Activated T-cell treated with anti-CD3 and anti-CD28 coated beads, Interleukin-2, amount 50 U/mL, for 4 hours (primary cell): ENCODE data around the gene OR6B1. TPM values are rescaled to one million over a fixed set of nuclear protein-coding genes. Genes with fewer than 3 reads are reported as not detected.
A peak's percentile ranks its signal among the peaks of the same experiment; 100 is the strongest.

Experiments
- ATAC-seq, 2 donors: fragments of 200-7000 bp; cut with Tn5 transposase; one replicate each; pipeline ENCODE4 v1.10.0; 2021
- DNase-seq: peaks from one replicate; pipeline ENCODE4 v3.0.0-alpha.2; 2020
- H3K27me3 Mint-ChIP-seq: one replicate; pipeline ENCODE4 v1.8.0; 2021; ENCODE audit warnings: low read depth, mixed read lengths
- H3K36me3 Mint-ChIP-seq: one replicate; pipeline ENCODE4 v1.8.0; 2022; ENCODE audit warnings: mixed read lengths; ENCODE audit not compliant: insufficient read depth
- H3K4me1 Mint-ChIP-seq: one replicate; pipeline ENCODE4 v1.8.0; 2021; ENCODE audit warnings: low read depth, mixed read lengths
- H3K4me3 Mint-ChIP-seq: one replicate; pipeline ENCODE4 v1.8.0; 2021; ENCODE audit warnings: mild to moderate bottlenecking, moderate library complexity, mixed read lengths
- H3K9me3 Mint-ChIP-seq: one replicate; pipeline ENCODE4 v1.8.0; 2021; ENCODE audit warnings: mixed read lengths
- total RNA-seq, 3 donors: library from RNA; stranded (reverse); gene quantifications; one replicate each; pipeline ENCODE4 v1.2.1, GENCODE V29; 2021

Gene OR6B1
- total RNA-seq, result not detected

GRCh38 chr7:144000020-144000419, at the start of gene OR6B1:
Gene OR6B1, plus strand, starts transcription at chr7:144000320. Its CDS starts 3,677 bp downstream, at chr7:144003997.
- H3K36me3 Mint-ChIP-seq, result no peaks in the 10 kb centered on the region
- no peaks in the 10 kb centered on the region for H3K27me3 Mint-ChIP-seq
- H3K4me1 Mint-ChIP-seq, result no peaks in the 10 kb centered on the region
- no peaks in the 10 kb centered on the region for H3K9me3 Mint-ChIP-seq
- H3K4me3 Mint-ChIP-seq, result no peak within 1 kb of the TSS
- DNase-seq (no peak), ATAC-seq (no peak)

- ATAC-seq (no peak), DNase-seq (no peak)
- Mint-ChIP-seq H3K4me3 (no peak overlapping the region), H3K36me3 (no peaks in the 10 kb centered on the region), H3K4me1 (no peaks in the 10 kb centered on the region), H3K27me3 (peaks cover 24% of the 10 kb centered on the region), H3K9me3 (no peaks in the 10 kb centered on the region)
Measured at GRCh38 chr7:143953421-143953820, 46.7 kb upstream of the OR6B1 start.

- DNase-seq (no peak), ATAC-seq (no peak)
- peaks cover 23% of the 10 kb centered on the region for H3K27me3 Mint-ChIP-seq
- no peak overlapping the region for H3K4me3 Mint-ChIP-seq
- H3K36me3 Mint-ChIP-seq, result no peaks in the 10 kb centered on the region
- H3K4me1 Mint-ChIP-seq, result no peaks in the 10 kb centered on the region
- H3K9me3 Mint-ChIP-seq, result no peaks in the 10 kb centered on the region
Measured at GRCh38 chr7:143954135-143954534, 46.0 kb upstream of the OR6B1 start.

GRCh38 chr7:143954544-143954943, 45.6 kb upstream of the OR6B1 start, which contains the start of gene OR2F1:
Gene OR2F1, plus strand, starts transcription at chr7:143954844. Its CDS starts 5,127 bp downstream, at chr7:143959971.
- Mint-ChIP-seq H3K9me3 (no peaks in the 10 kb centered on the region), H3K4me3 (no peak within 1 kb of the TSS), H3K4me1 (no peaks in the 10 kb centered on the region), H3K36me3 (no peaks in the 10 kb centered on the region), H3K27me3 (peaks cover 20% of the 10 kb centered on the region)
- no peak for DNase-seq
- no peak for ATAC-seq

GRCh38 chr7:143958781-143959180, 41.3 kb upstream of the OR6B1 start:
- Mint-ChIP-seq H3K27me3 (peaks cover 21% of the 10 kb centered on the region), H3K9me3 (no peaks in the 10 kb centered on the region), H3K36me3 (no peaks in the 10 kb centered on the region), H3K4me1 (no peaks in the 10 kb centered on the region), H3K4me3 (no peak overlapping the region)
- DNase-seq (no peak), ATAC-seq (no peak)

GRCh38 chr7:143960813-143961610, 39.1 kb upstream of the OR6B1 start:
- Mint-ChIP-seq H3K36me3 (no peaks in the 10 kb centered on the region), H3K9me3 (no peaks in the 10 kb centered on the region), H3K27me3 (peaks cover 21% of the 10 kb centered on the region), H3K4me3 (no peak overlapping the region), H3K4me1 (no peaks in the 10 kb centered on the region)
- DNase-seq, result no peak
- peak in 1 of 2 donors; percentile 46 for ATAC-seq

GRCh38 chr7:143965280-143965679, 34.8 kb upstream of the OR6B1 start:
- H3K27me3 Mint-ChIP-seq, result peaks cover 14% of the 10 kb centered on the region
- no peak for DNase-seq
- no peak overlapping the region for H3K4me3 Mint-ChIP-seq
- no peaks in the 10 kb centered on the region for H3K36me3 Mint-ChIP-seq
- ATAC-seq, result no peak
- H3K4me1 Mint-ChIP-seq, result no peaks in the 10 kb centered on the region
- no peaks in the 10 kb centered on the region for H3K9me3 Mint-ChIP-seq

GRCh38 chr7:143967398-143967797, 32.7 kb upstream of the OR6B1 start:
- Mint-ChIP-seq H3K9me3 (peaks cover 3% of the 10 kb centered on the region), H3K4me1 (no peaks in the 10 kb centered on the region), H3K4me3 (no peak overlapping the region), H3K27me3 (peaks cover 11% of the 10 kb centered on the region), H3K36me3 (no peaks in the 10 kb centered on the region)
- ATAC-seq, result no peak
- no peak for DNase-seq

- DNase-seq (no peak), ATAC-seq (no peak)
- Mint-ChIP-seq H3K4me1 (no peaks in the 10 kb centered on the region), H3K9me3 (peaks cover 3% of the 10 kb centered on the region), H3K27me3 (peaks cover 10% of the 10 kb centered on the region), H3K36me3 (no peaks in the 10 kb centered on the region), H3K4me3 (no peak overlapping the region)
Measured at GRCh38 chr7:143973870-143974416, 26.2 kb upstream of the OR6B1 start.

- Mint-ChIP-seq H3K4me3 (no peak overlapping the region), H3K36me3 (no peaks in the 10 kb centered on the region), H3K9me3 (peaks cover 3% of the 10 kb centered on the region), H3K4me1 (no peaks in the 10 kb centered on the region), H3K27me3 (peaks cover 10% of the 10 kb centered on the region)
- DNase-seq (no peak), ATAC-seq (no peak)
Measured at GRCh38 chr7:143974459-143974858, 25.7 kb upstream of the OR6B1 start.

- ATAC-seq (no peak), DNase-seq (no peak)
- no peaks in the 10 kb centered on the region for H3K4me1 Mint-ChIP-seq
- H3K9me3 Mint-ChIP-seq, result peaks cover 3% of the 10 kb centered on the region
- H3K27me3 Mint-ChIP-seq, result peaks cover 9% of the 10 kb centered on the region
- no peak overlapping the region for H3K4me3 Mint-ChIP-seq
- no peaks in the 10 kb centered on the region for H3K36me3 Mint-ChIP-seq
Measured at GRCh38 chr7:143975617-143976016, 24.5 kb upstream of the OR6B1 start.

- Mint-ChIP-seq H3K9me3 (no peaks in the 10 kb centered on the region), H3K4me3 (no peak overlapping the region), H3K4me1 (no peaks in the 10 kb centered on the region), H3K36me3 (no peaks in the 10 kb centered on the region), H3K27me3 (peaks cover 5% of the 10 kb centered on the region)
- no peak for ATAC-seq
- DNase-seq, result no peak
Measured at GRCh38 chr7:143978585-143978984, 21.5 kb upstream of the OR6B1 start.

- H3K27me3 Mint-ChIP-seq, result peaks cover 5% of the 10 kb centered on the region
- no peaks in the 10 kb centered on the region for H3K36me3 Mint-ChIP-seq
- H3K4me1 Mint-ChIP-seq, result no peaks in the 10 kb centered on the region
- ATAC-seq (no peak), DNase-seq (no peak)
- no peak overlapping the region for H3K4me3 Mint-ChIP-seq
- H3K9me3 Mint-ChIP-seq, result no peaks in the 10 kb centered on the region
Measured at GRCh38 chr7:143979359-143979758, 20.8 kb upstream of the OR6B1 start.

- Mint-ChIP-seq H3K27me3 (peaks cover under 1% of the 10 kb centered on the region), H3K9me3 (no peaks in the 10 kb centered on the region), H3K36me3 (no peaks in the 10 kb centered on the region), H3K4me3 (no peak overlapping the region), H3K4me1 (no peaks in the 10 kb centered on the region)
- ATAC-seq, result no peak
- DNase-seq, result no peak
Measured at GRCh38 chr7:143979998-143980397, 20.1 kb upstream of the OR6B1 start.
